Glomerular endothelial cell (primary cell): ENCODE data around the gene DMRTC2. TPM values are rescaled to one million over a fixed set of nuclear protein-coding genes. Genes with fewer than 3 reads are reported as not detected.
"Not testable (repeated sequence)": the region's sequence is repeated elsewhere in the genome, so short reads cannot be mapped to it uniquely, and the experiment has no call there.

Experiments
- DNase-seq: peaks from one replicate; pipeline ENCODE4 v3.0.0-alpha.2; 2011; ENCODE audit warnings: low read depth, low spot score; ENCODE audit errors: extremely low read depth
- total RNA-seq: library from RNA; depleted of rRNA; stranded (reverse); fragments of >200 nt; gene quantifications from 2 replicates; pipeline ENCODE4 v1.2.3, GENCODE V29; 2015

The DMRTC2 gene
- total RNA-seq, 1 donor from 2014 or later = not detected

DNA sequence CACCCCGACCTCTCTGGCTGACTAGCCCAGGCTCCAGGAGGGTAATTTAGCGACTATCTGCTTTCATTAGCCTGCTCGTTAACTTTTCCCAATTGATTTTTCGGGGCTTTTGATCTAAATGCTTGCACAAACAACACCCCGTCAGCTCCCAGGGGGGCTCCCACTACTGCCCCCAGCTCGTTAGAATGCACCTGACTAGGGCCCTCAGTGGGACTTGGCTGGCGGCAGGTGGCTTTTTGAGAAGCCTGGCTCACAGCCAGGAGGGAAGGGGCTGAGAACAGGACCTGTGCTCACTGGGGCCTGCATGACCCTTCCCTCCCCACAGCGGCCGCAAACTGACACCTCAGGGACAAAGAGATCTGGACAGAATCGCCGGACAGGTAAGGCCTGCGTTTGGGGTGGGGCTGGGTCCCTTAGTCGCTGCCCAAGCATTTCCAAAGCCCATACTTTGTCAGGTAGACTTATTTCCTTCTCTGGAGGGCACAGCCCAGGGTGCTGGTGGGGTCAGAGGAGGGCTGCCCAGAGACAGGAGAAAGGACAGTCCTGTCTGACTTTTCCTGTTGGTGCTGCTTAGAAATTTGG lies 24.6 kb downstream of the DMRTC2 start:
- no peak for DNase-seq

DNA sequence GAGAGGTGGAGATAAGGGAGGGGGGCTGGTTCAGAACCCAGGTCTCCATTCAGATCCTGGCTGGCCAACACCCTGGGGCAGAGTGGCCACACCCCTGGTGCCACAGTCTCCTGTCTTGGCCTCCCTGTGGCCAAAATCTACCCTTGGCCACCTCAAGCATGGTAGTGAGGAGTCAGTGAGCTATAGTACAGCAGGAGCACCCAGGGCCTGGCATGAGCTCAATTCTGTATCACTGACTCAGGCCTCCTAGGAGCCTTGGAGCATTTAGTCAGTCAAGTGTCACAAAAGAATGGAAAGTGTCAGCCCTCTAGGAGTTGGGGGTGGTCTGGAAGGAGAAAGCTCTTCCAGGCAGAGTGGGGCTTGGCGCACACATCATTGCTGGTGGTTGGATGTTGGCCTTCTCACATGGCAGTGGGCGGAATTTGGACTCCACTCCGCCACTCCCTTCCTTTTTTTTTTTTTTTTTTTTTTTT lies 25.6 kb downstream of the DMRTC2 start:
- no peak for DNase-seq

DNA sequence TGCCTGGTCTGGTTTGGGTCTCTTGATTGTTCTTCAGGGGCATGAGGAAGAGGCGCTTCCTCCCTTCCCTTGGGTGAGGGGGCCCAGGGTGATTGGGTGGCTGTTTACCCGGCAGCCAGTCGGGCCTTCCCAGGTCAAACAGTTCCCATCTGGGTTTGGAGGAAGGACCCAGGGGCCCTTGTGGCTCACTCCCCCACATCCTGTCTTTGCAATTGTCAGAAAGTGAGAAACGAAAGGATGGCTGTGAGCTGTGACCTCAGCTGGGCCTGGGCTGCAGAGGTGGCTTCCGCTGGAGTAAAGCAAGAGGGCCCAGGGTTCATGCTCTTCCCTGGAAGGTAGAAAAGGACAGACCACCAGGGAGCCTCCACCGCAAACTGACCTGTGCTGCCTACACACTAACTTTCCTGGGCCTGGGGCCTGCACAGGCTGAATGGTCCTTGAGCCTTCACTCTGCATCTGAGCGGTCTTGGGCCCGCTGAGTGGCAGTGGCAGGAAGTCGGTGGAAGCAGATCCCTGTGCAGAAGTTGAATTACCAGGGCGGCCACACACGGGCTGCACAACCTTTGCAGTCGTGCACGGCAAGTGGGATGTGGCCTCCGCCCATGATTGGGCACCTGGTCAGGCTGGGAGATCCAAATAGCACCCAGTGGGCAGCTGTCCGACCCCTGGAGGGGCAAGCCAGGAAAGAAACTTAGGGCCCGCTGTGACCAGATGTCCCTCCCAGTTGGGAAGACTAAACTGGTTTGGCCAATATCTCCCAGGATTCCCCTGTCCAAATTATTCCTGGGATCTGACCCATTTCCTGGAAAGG lies 26.9 kb downstream of the DMRTC2 start:
- no peak for DNase-seq

DNA sequence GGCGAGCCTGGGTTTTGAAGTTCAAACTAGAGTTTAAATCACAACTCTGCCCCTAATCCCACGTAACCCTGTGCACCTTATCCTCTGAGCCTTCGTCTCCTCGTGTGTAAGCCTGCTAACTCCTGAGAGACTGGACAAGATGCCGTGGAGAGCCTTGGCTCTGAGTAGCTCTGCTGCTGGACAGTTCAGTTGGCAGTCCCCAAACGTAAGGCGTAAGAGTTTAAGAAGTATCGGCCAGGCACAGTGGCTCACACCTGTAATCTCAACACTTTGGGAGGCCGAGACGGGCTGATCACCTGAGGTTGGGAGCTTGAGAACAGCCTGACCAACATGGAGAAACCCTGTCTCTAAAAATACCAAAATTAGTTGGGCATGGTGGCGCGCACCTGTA lies 27.5 kb downstream of the DMRTC2 start:
- no peak for DNase-seq

DNA sequence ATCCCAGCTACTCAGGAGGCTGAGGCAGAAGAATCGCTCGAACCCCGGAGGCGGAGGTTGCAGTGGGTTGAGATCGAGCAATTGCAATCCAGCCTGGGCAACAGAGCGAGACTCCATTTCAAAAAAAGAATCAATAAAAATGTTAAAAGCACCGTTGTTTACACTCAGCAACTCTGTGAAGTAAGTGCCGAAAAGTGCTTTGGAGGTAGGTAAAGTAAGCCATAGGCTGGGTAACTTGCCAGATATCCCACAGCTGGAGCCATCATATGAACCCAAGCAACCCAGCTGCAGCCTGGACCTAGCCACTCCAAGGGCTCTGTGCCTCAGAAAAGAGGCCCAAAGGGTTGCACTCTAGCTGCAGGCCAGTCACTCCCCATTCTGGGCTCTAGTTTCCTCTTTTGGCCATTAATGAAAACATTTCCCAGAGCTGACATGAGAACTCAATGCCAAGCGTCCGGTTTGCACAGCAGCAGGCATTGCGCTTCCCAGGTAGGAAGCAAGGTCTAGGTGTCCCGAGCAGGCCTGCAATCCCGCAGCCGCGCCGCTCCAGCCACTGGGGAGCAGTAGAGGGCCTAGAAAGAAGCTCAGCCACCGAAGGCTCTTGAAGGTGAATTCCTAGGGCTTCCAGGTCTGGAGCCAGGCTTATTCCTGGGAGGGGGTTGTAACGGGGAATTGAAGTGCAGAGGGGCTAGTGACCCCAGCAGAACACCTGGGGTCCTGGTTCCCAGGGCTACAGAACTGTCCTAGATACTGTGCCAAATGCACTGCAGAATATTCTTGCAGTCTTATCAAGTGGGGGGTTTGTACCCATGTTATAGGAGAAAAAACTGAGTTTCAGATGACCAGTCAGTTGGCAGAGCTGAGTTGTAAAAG lies 28.2 kb downstream of the DMRTC2 start:
- DNase-seq = no peak

DNA sequence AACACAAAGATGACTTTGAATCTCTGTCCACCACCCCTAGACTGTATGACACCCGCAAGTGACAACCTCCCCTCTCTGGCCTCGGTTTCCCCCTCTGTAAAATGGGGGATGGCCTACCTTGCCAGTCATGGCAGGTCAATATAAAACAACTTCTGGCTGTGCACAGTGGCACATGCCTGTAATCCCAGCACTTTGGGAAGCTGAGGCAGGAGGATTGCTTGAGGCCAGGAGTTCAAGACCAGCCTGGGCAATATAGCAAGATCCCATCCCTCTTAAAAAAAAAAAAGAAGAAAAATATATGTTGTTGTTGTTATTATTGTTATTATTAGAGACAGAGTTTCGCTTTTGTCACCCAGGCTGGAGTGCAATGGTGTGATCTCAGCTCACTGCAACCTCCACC lies 31.1 kb downstream of the DMRTC2 start:
- not testable (repeated sequence) for DNase-seq

DNA sequence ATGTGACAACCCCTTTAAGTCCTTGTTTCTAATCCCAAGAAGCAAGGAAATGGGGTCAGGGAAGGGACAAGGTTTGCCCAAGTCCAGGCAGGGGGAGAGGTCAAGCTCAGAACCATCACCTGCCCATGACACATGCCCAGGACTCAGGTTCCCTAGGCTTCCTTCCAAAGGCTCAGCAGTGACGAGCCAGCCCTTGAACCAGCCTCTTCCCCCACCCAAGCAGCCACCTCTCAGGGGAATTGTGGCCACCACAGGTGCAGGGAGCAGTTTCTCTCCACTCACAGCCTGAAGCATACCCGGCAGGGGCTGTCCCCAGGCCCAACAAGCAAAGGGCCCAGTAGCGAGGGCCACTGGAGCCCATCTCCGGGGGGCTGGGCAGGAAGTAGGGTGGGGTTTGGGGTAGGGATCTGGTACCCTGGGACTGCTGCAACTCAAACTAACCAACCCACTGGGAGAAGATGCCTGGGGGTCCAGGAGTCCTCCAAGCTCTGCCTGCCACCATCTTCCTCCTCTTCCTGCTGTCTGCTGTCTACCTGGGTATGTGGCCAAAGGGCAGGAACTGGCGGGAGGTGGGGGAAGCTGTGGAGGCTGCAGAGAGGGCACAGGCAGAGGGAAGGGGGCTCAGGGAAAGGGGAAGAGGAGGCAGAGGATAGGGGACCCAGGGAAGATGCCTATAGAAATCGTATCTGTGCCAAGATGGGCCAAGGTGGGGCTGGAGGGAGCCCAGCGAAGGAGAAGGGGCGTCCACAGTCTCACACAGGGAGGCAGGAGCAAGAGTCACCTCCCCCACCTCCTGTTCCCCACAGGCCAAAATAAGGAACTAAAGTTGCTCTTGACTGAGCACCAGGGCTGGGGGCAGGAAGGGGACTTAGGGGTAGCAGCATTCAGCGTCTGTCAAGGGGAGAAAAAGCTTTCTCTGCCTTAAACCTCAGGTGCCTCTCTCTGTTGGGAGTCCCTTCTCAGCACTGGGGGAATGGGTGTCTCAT lies 32.3 kb downstream of the DMRTC2 start, which contains the start of gene CD79A:
Gene CD79A (plus strand): TSS at position 433 of the 986 bp plus-strand sequence. CDS start 26 bp downstream, at position 459.
- DNase-seq = no peak

DNA sequence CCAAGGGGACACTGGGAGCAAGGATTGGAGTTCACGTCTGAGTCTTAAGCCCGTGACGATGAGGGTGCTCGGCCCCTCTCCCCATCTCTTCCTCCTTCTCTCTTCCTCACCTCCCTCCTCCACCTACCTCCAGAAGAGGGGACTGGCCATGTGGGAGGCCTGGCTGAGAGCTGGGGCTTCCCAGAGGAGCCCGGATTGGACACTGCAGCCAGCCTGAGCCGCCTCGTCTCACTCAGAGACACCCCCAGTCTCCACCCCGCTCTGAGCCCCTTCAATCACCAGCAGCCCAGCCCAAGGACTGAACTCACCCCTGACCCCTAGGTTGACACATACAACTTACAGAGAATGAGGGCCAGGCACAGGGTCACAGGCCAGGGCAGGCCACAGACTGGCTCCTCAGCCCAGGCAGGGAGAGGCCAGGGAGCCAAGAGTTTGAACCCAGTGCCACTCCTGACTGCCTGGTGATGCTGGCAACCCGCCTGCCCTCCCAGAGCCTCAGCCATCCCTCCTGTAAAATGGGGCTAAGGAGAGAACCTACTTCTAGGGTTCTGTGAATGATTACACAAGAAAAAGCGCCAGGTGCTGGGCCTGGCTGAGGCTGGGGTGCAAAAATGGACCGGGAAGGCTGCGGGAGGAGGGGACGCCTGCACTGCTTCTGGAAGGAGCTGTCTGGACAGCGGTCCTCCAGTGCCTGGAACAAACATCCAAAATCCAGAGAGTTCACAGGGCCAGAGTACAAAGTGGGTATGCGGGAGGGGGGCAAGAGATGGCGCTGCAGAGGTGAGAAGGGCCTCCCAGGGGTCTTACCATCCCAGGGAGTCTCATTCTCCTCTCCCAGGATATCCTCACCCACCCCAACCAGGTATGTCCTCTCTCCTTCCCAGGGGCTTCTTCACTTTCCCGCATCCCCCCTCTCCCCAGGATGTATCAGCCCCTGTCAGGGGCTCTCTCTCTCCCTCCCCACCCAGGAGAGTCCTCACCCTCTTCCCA lies 33.4 kb downstream of the DMRTC2 start:
- no peak for DNase-seq

DNA sequence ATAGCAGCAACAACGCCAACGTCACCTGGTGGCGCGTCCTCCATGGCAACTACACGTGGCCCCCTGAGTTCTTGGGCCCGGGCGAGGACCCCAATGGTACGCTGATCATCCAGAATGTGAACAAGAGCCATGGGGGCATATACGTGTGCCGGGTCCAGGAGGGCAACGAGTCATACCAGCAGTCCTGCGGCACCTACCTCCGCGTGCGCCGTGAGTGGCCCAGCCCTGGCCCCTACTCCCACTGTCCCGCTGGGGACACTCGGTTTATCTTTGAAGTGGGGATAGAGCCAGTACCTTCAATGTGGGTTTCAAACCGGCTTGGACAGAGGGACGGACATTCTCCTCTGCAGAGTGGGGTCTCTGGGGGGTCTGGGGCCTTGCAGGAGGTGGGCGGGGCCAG lies 34.2 kb downstream of the DMRTC2 start:
- no peak for DNase-seq

DNA sequence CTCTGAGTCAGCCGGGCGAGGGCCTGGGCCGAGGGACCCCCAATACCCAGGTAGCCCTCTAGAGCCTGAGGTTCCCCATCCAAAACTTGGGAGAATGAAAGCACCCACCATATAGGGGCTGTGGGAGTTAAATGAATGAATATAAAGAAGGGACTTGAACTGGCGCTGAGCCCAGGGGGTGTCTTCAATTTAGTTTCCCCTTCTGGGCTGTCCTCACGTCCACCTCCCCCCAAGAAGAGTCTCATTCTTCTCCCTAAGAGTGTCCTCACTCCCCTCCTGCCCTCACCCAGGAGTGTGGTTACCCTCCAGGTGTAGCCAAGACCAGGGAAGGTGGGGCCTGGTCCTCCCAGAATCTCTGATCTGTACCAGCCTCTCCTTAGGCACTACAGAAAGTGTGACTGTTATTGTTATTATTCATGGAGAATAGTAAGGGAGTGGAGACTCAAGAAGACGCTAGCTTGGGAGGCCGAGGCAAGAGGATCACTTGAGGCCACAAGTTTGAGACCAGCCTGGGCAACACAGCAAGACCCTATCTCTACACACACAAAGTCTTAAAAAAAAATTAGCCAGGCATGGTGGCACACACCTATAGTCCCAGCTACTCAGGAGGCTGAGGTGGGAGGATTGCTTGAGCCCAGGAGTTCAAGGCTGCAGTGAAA lies 35.0 kb downstream of the DMRTC2 start:
- no peak for DNase-seq

DNA sequence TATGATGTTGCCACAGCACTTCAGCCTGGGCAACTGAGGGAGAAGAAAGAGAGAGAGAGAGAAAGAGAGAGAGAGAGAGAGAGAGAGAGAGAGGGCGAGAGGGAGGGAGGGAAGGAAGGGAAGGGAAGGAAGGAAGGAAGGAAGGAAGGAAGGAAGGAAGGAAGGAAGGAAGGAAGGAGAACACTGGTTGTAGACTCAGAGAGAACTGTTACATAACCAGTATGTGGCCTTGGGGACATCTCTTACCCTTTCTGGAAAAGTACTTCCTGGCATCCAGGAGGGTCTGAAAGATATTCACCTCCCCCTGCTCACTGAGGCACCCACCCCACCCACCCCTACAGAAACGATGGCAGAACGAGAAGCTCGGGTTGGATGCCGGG lies 35.5 kb downstream of the DMRTC2 start:
- DNase-seq = no peak

DNA sequence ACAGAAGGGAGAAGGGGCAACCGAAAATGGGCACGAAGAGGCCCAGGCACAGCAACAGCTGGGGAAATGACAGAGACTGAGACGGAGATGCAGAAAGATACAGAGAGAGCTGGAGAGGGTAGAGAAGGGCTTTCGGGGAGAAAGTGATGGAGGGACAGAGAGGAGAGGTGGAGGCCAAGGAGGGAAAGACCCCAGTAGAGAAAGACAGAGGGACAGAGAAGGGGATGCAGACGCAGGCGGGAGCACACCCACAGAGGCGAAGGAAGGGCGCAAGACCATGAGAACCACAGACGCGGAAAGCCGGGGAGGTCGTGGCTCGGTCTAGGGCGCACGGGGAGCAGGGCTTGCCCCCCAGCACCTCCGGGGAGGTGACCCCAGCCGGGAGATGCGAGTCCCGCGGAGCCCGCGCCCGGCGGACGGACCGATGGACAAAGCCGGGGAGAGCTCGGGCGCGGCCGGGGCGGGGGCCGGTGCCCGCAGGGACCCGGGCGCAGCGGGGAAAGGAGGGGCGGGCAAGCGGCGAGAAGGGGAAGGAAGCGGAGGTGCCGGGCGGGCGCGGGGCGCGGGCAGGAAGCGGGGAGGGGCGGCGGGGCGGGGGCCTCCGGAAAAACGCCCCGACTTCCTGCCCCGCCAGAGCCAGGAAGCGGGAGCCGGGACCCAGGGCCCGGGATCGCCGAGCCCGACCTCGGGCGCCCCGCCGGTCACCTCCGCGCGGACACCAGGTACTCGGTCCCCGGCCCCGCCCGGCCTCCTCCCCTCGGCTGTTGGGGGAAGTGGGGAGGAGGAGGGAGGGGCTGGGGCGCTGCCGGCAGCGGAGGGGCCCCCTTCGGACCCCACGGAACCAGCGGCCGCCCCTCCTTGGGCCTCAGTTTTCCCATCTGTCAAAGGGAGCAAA lies 38.0 kb downstream of the DMRTC2 start, which contains the start of gene ARHGEF1:
Gene ARHGEF1 (plus strand): TSS at position 617 of the 895 bp plus-strand sequence. CDS start 4,899 bp downstream, outside the sequence.
- DNase-seq = no peak

DNA sequence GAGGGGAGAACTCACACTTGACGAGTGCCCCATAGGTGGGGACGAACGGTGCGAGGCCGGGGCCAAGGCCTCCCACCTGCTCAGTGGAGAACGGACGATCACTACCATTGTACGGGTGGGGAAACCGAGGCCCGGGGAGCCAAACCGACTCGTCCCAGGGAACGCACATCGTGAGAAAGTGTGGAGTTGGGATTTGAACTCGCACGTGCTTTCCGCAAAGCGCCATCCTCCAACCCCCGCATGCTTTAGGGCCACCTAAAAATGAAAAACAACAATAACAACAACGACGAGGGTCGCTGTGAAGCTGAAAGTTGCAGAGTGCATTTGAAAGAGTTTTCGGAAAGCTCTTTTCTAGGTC lies 38.6 kb downstream of the DMRTC2 start:
- no peak for DNase-seq

DNA sequence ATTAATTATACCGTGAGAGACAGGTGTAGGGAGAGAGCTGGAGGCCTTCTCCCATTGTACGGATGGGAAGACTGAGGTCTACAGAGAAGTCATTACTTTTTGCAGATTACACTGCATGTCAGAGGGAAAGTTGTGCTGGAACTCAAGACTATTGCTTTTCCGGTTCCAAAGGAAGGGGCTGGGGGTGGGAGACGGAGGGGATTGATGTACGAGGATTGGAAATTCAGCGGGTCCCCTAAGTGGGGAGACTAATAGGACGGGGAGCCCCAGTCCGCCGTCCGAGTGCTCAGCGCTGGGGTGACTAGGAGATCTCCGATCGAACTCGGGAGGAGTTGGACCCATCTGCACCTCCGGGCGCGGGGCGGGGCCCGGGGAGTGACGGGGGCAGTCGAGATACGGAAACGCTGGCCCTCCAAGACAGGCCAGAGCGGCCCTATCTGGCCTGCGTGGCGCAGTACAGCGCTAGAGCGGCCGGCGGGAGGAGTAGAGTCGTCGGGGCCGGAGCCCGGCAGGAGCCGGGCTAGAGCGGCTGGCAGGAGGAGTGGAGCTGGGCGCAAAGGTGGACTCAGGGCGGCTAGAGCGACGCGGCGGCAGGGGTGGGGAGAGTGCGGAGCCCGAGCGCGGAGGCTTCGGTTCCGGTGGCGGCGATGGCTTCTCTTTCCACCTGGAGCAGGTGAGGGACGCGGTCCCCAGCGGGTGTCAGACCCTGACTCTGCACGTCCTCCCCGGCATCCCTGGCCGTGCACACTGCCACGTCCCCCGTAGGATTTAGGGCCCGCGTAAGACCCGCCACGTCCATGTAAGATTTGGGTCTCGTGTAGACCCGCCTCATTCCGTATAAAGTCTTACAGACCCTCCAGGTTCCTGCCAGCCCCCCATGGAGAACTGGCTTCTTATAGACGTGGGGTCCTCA lies 39.2 kb downstream of the DMRTC2 start:
- peak; percentile 44 for DNase-seq

DNA sequence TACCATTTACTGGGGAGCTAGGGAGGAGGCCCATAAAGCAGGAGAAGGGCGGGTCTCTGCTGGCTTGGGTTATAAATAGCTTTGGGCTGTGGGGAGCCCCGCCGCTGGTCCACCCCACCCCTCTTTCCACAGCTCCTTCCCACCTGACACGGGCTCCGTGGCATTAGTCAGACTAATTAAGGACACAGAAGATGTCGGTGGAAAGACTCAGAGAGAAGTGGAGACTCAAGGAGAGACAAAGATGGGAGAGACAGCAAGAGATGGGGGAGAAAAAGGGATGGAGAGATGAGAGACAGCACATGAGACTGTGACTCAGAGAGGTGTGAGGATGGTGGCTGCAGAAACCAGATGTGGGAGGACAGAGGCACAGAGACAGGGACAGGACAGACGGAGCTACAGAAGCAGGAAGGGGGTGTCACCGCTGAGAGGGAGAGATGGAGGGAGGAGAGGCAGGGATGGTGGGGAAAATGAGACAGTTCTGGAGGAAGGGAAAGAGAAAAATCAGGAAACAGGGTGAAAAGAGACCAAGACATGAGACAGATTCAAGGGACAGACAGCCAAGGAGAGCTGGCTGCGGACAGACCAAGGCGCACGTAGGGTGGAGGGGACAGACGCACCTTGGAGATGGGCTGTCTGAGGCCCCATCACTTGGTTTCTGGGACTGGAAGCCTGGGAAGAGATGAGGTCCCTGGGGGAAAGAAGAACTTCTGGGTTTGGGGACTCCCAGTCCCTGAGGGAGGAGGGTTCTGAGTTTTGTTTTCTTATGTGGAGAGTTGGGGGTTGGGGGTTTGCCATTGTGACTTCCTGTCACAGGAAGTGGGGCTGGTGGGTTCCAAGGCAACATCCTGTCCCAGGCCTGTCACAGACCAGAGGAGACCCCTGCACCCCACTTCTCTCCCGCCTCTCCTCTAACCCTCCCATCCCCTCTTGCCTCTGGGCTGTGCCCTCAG lies 42.2 kb downstream of the DMRTC2 start:
- DNase-seq = no peak
